HT-29 (cell line): ENCODE data around the gene RNF144B. TPM values are rescaled to one million over a fixed set of nuclear protein-coding genes. Genes with fewer than 3 reads are reported as not detected.
"Not testable (repeated sequence)": the region's sequence is repeated elsewhere in the genome, so short reads cannot be mapped to it uniquely, and the experiment has no call there.

Experiments
- DNase-seq: peaks from one replicate; pipeline ENCODE4 v3.0.0-alpha.2; 2015; ENCODE audit warnings: low spot score
- total RNA-seq: library from RNA; depleted of rRNA; stranded (reverse); fragments of >200 nt; shearing (Covaris generic); gene quantifications from 2 replicates; pipeline ENCODE4 v1.2.3, GENCODE V29; 2014; rRNA removed

The RNF144B gene
- total RNA-seq = 3.9 and 4.5 TPM in 2 replicates

- DNase-seq = peak; percentile 92
Measured at GRCh38 chr6:18387061-18387721, at the start of gene RNF144B. TSS of gene RNF144B (plus strand) at chr6:18387350. CDS start at chr6:18399535, 12,185 bp downstream.

- DNase-seq = no peak
Measured at GRCh38 chr6:18339599-18339998, 47.6 kb upstream of the RNF144B start.

GRCh38 chr6:18340781-18341551, 46.2 kb upstream of the RNF144B start:
- DNase-seq = no peak

GRCh38 chr6:18342223-18342622, 44.9 kb upstream of the RNF144B start:
- DNase-seq = no peak

GRCh38 chr6:18343741-18344140, 43.4 kb upstream of the RNF144B start:
- DNase-seq = no peak

- no peak for DNase-seq
Measured at GRCh38 chr6:18347021-18347577, 40.1 kb upstream of the RNF144B start.

GRCh38 chr6:18347866-18348265, 39.3 kb upstream of the RNF144B start:
- DNase-seq = no peak

- no peak for DNase-seq
Measured at GRCh38 chr6:18349386-18349785, 37.8 kb upstream of the RNF144B start.

GRCh38 chr6:18350271-18350670, 36.9 kb upstream of the RNF144B start:
- no peak for DNase-seq

GRCh38 chr6:18350712-18351111, 36.4 kb upstream of the RNF144B start:
- no peak for DNase-seq

GRCh38 chr6:18352001-18352400, 35.1 kb upstream of the RNF144B start:
- DNase-seq = no peak

- DNase-seq = no peak
Measured at GRCh38 chr6:18352842-18353241, 34.3 kb upstream of the RNF144B start.

- DNase-seq = no peak
Measured at GRCh38 chr6:18353251-18353650, 33.9 kb upstream of the RNF144B start.

GRCh38 chr6:18357546-18357945, 29.6 kb upstream of the RNF144B start:
- not testable (repeated sequence) for DNase-seq

GRCh38 chr6:18359237-18359885, 27.8 kb upstream of the RNF144B start:
- DNase-seq = no peak

- no peak for DNase-seq
Measured at GRCh38 chr6:18360188-18360587, 27.0 kb upstream of the RNF144B start.

- DNase-seq = no peak
Measured at GRCh38 chr6:18362058-18362561, 25.0 kb upstream of the RNF144B start.

- no peak for DNase-seq
Measured at GRCh38 chr6:18363746-18364145, 23.4 kb upstream of the RNF144B start.

- DNase-seq = not testable (repeated sequence)
Measured at GRCh38 chr6:18364561-18364960, 22.6 kb upstream of the RNF144B start.

- no peak for DNase-seq
Measured at GRCh38 chr6:18367371-18367770, 19.8 kb upstream of the RNF144B start.

GRCh38 chr6:18368277-18369105, 18.7 kb upstream of the RNF144B start:
- DNase-seq = peak; percentile 30
